ENCODE results near the gene CACNB1.

Gene CACNB1

DNA sequence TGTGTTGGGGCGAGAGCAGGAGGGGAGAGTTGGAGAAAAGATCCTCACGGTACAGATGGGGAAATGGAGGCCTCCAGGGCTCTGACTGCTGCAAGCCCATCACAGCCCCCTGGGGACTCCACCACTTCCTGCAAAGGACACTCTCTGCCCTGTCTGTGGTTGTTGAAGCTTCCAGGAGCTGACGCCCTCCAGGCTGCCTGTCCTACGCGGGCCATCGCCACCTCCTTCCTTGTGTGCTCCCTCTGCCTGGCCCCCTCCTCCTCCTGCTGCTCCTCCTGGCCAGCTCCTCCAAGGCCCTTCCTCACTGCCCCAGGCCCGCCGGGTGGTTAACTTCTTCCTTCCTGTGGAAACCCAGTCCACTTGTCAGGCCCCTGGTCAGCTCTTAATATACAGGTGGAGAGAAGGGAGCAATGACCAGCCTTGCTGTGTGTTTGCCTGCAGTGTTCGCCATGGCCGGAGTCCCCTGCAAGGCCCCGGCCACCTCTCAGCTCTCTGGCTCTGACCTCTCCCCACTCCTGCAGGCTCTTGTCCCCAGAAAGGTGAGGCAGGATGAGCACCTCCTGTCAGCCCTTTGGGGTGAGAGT, 46.6 kb upstream of the CACNB1 start:
- H3K4me1 ChIP-seq (ENCODE audit: control insufficient read depth, insufficient read depth, low read length), result no peaks in the 10 kb centered on the region; the same call in 1 of the 2 replicates
- no peak overlapping the region for H3K27ac ChIP-seq (ENCODE audit: extremely low read depth, low read depth, low read length)
- TF ChIP-seq, protein P1, sequence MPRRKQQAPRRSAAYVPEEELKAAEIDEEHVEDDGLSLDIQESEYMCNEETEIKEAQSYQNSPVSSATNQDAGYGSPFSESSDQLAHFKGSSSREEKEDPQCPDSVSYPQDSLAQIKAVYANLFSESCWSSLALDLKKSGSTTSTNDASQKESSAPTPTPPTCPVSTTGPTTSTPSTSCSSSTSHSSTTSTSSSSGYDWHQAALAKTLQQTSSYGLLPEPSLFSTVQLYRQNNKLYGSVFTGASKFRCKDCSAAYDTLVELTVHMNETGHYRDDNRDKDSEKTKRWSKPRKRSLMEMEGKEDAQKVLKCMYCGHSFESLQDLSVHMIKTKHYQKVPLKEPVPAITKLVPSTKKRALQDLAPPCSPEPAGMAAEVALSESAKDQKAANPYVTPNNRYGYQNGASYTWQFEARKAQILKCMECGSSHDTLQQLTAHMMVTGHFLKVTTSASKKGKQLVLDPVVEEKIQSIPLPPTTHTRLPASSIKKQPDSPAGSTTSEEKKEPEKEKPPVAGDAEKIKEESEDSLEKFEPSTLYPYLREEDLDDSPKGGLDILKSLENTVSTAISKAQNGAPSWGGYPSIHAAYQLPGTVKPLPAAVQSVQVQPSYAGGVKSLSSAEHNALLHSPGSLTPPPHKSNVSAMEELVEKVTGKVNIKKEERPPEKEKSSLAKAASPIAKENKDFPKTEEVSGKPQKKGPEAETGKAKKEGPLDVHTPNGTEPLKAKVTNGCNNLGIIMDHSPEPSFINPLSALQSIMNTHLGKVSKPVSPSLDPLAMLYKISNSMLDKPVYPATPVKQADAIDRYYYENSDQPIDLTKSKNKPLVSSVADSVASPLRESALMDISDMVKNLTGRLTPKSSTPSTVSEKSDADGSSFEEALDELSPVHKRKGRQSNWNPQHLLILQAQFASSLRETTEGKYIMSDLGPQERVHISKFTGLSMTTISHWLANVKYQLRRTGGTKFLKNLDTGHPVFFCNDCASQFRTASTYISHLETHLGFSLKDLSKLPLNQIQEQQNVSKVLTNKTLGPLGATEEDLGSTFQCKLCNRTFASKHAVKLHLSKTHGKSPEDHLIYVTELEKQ (tag by site-specific recombination; IDR thresholded peaks at IDR 0.05; ENCODE audit: borderline replicate concordance), result no peak
- peak; percentile 59; the same call in 1 of the 2 replicates for TF ChIP-seq ZNF394 (tag by site-specific recombination; IDR thresholded peaks at IDR 0.05; ENCODE audit: borderline replicate concordance)
- no peaks in the 10 kb centered on the region for H3K36me3 ChIP-seq (ENCODE audit: control insufficient read depth in 2 of 2, insufficient read depth in 1 of 2, low read length in 2 of 2)
- H3K9me3 ChIP-seq (ENCODE audit: control insufficient read depth, insufficient read depth, low read depth, low read length), result no peaks in the 10 kb centered on the region
- ChIA-PET POLR2A (interaction anchor here (0.5 to 6.6 kb wide), 9 partner anchors 8 to 158 kb away, joined by 3 to 72 read pairs (median 3); partner anchors contain the start of genes FBXL20, RPL19 and STAC2), CTCF (interaction anchor here (0.6 to 20.9 kb wide), 45 partner anchors 7 to 1415 kb away, joined by 3 to 733 read pairs (median 5); partner anchors contain the start of genes ARL5C, FBXL20, RPL19 and STAC2)
- H3K4me3 ChIP-seq (ENCODE audit: low read depth, low read length), result no peak overlapping the region

DNA sequence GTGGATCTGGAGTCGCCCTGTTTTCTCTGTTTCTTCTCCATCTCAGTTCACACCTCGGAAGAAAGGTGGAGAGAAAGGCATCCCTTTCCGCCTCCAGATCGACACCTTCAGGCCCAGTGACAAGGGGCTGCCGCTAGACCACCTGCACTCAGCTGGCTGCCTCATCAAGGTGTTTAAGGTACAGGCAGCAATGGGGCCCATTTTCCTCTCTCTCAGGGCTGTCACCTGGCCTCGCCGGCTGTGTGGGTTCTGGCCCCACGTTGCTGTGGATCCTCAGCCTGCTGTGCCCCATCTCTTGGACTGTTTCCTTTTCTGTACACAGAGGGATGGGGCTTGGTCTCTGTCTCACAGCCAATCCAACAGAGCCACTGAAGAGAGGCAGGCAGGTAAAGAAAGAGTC, 45.7 kb upstream of the CACNB1 start:
- POLR2A ChIA-PET, result interaction anchor here (6.6 kb wide), 1 partner anchor 36 kb away, joined by 72 read pairs; no protein-coding TSS in a partner anchor
- CTCF ChIA-PET, result interaction anchor here (2.1 to 20.9 kb wide), 5 partner anchors 6 to 261 kb away, joined by 16 to 733 read pairs (median 132); partner anchors contain the start of genes RPL19 and STAC2
- Histone ChIP-seq H3K36me3 (ENCODE audit: control insufficient read depth in 2 of 2, insufficient read depth in 1 of 2, low read length in 2 of 2) (no peaks in the 10 kb centered on the region), H3K4me3 (ENCODE audit: low read depth, low read length) (no peak overlapping the region), H3K4me1 (ENCODE audit: control insufficient read depth, insufficient read depth, low read length) (no peaks in the 10 kb centered on the region; the same call in 1 of the 2 replicates), H3K9me3 (ENCODE audit: control insufficient read depth, insufficient read depth, low read depth, low read length) (no peaks in the 10 kb centered on the region), H3K27ac (ENCODE audit: extremely low read depth, low read depth, low read length) (no peak overlapping the region)
- no peak for TF ChIP-seq ZNF23 (tag by site-specific recombination; IDR thresholded peaks at IDR 0.05; ENCODE audit: borderline replicate concordance)
- TF ChIP-seq, protein P2, sequence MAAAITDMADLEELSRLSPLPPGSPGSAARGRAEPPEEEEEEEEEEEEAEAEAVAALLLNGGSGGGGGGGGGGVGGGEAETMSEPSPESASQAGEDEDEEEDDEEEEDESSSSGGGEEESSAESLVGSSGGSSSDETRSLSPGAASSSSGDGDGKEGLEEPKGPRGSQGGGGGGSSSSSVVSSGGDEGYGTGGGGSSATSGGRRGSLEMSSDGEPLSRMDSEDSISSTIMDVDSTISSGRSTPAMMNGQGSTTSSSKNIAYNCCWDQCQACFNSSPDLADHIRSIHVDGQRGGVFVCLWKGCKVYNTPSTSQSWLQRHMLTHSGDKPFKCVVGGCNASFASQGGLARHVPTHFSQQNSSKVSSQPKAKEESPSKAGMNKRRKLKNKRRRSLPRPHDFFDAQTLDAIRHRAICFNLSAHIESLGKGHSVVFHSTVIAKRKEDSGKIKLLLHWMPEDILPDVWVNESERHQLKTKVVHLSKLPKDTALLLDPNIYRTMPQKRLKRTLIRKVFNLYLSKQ (tag by site-specific recombination; IDR thresholded peaks at IDR 0.05; ENCODE audit: borderline replicate concordance), result no peak

DNA sequence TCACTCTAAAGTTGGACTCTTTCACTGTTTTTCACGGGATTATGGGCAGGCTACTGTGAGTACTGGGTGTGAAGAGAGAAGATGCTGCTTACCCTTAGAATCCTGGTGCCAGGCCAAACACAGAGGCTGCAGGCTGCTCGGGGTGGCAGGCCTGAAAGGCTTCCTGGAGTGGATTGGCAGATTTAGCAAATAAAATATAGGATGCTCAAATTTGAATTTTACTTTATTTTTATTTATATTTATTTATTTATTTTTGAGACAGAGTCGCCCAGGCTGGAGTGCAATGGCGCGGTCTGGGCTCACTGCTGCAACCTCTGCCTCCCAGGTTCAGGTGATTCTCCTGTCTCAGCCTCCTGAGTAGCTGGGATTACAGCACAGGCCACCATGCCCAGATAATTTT, 43.2 kb upstream of the CACNB1 start:
- ChIA-PET POLR2A (interaction anchor here (3.2 kb wide), 1 partner anchor 40 kb away, joined by 16 read pairs; the partner anchor contains the start of gene RPL19), CTCF (interaction anchor here (0.7 to 20.9 kb wide), 5 partner anchors 9 to 359 kb away, joined by 3 to 733 read pairs (median 8); partner anchors contain the start of genes RPL19 and STAC2)
- Histone ChIP-seq H3K36me3 (ENCODE audit: control insufficient read depth in 2 of 2, insufficient read depth in 1 of 2, low read length in 2 of 2) (no peaks in the 10 kb centered on the region), H3K4me1 (ENCODE audit: control insufficient read depth, insufficient read depth, low read length) (no peaks in the 10 kb centered on the region; the same call in 1 of the 2 replicates), H3K9me3 (ENCODE audit: control insufficient read depth, insufficient read depth, low read depth, low read length) (no peaks in the 10 kb centered on the region), H3K27ac (ENCODE audit: extremely low read depth, low read depth, low read length) (no peak overlapping the region), H3K4me3 (ENCODE audit: low read depth, low read length) (no peak overlapping the region)
- no peak for TF ChIP-seq HOXD13 (CRISPR knock-in tag; IDR thresholded peaks at IDR 0.05; ENCODE audit: borderline replicate concordance)
- TF ChIP-seq, protein P3, sequence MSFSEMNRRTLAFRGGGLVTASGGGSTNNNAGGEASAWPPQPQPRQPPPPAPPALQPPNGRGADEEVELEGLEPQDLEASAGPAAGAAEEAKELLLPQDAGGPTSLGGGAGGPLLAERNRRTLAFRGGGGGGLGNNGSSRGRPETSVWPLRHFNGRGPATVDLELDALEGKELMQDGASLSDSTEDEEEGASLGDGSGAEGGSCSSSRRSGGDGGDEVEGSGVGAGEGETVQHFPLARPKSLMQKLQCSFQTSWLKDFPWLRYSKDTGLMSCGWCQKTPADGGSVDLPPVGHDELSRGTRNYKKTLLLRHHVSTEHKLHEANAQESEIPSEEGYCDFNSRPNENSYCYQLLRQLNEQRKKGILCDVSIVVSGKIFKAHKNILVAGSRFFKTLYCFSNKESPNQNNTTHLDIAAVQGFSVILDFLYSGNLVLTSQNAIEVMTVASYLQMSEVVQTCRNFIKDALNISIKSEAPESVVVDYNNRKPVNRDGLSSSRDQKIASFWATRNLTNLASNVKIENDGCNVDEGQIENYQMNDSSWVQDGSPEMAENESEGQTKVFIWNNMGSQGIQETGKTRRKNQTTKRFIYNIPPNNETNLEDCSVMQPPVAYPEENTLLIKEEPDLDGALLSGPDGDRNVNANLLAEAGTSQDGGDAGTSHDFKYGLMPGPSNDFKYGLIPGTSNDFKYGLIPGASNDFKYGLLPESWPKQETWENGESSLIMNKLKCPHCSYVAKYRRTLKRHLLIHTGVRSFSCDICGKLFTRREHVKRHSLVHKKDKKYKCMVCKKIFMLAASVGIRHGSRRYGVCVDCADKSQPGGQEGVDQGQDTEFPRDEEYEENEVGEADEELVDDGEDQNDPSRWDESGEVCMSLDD (tag by site-specific recombination; IDR thresholded peaks at IDR 0.05), result no peak
- TF ChIP-seq, protein P4, sequence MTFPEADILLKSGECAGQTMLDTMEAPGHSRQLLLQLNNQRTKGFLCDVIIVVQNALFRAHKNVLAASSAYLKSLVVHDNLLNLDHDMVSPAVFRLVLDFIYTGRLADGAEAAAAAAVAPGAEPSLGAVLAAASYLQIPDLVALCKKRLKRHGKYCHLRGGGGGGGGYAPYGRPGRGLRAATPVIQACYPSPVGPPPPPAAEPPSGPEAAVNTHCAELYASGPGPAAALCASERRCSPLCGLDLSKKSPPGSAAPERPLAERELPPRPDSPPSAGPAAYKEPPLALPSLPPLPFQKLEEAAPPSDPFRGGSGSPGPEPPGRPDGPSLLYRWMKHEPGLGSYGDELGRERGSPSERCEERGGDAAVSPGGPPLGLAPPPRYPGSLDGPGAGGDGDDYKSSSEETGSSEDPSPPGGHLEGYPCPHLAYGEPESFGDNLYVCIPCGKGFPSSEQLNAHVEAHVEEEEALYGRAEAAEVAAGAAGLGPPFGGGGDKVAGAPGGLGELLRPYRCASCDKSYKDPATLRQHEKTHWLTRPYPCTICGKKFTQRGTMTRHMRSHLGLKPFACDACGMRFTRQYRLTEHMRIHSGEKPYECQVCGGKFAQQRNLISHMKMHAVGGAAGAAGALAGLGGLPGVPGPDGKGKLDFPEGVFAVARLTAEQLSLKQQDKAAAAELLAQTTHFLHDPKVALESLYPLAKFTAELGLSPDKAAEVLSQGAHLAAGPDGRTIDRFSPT (tag by site-specific recombination; IDR thresholded peaks at IDR 0.05), result no peak
- TF ChIP-seq GFI1B (tag by site-specific recombination; IDR thresholded peaks at IDR 0.05), result no peak
- no peak for TF ChIP-seq ZNF10 (tag by site-specific recombination; IDR thresholded peaks at IDR 0.05)
- no peak for TF ChIP-seq ZSCAN5A (tag by site-specific recombination; IDR thresholded peaks at IDR 0.05)
- TF ChIP-seq ZNF155 (tag by site-specific recombination; IDR thresholded peaks at IDR 0.05), result no peak
- TF ChIP-seq ZNF157 (tag by site-specific recombination; IDR thresholded peaks at IDR 0.05), result no peak
- no peak for TF ChIP-seq ZNF148 (tag by site-specific recombination; IDR thresholded peaks at IDR 0.05; ENCODE audit: borderline replicate concordance)
- TF ChIP-seq MZF1 (tag by site-specific recombination; IDR thresholded peaks at IDR 0.05; ENCODE audit: borderline replicate concordance), result no peak

All from HEK293 (cell line).